ENCODE data around the gene ANTXR1.

- TF ChIP-seq EZH2 (IDR thresholded peaks at IDR 0.05; ENCODE audit: borderline replicate concordance), result no peak
- TF ChIP-seq CTCF (IDR thresholded peaks at IDR 0.05; ENCODE audit: poor library complexity), result no peak
- TF ChIP-seq EZH2phosphoT487 (IDR thresholded peaks at IDR 0.05; ENCODE audit: low read depth, severe bottlenecking, unreplicated experiment), result no peak
Measured at GRCh38 chr2:68994864-68995263, 18.1 kb upstream of the ANTXR1 start.

Data from hepatocyte (in vitro differentiated cells).